ENCODE measurements around the gene MAD1L1.
A peak's percentile ranks its signal among the peaks of the same experiment; 100 is the strongest.

GRCh38 chr7:2148189-2148588 is 84.6 kb downstream of the MAD1L1 start:
- TF ChIP-seq, protein P1, sequence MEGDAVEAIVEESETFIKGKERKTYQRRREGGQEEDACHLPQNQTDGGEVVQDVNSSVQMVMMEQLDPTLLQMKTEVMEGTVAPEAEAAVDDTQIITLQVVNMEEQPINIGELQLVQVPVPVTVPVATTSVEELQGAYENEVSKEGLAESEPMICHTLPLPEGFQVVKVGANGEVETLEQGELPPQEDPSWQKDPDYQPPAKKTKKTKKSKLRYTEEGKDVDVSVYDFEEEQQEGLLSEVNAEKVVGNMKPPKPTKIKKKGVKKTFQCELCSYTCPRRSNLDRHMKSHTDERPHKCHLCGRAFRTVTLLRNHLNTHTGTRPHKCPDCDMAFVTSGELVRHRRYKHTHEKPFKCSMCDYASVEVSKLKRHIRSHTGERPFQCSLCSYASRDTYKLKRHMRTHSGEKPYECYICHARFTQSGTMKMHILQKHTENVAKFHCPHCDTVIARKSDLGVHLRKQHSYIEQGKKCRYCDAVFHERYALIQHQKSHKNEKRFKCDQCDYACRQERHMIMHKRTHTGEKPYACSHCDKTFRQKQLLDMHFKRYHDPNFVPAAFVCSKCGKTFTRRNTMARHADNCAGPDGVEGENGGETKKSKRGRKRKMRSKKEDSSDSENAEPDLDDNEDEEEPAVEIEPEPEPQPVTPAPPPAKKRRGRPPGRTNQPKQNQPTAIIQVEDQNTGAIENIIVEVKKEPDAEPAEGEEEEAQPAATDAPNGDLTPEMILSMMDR (IDR thresholded peaks at IDR 0.05; ENCODE audit: control extremely low read depth in 1 of 3, insufficient read depth in 1 of 3, low read depth in 1 of 3, low read length in 3 of 3) = peak in 2 of 3 experiments; percentile 37 to 49; a peak in 3 of 4 replicates
- no peak for TF ChIP-seq NANOG (IDR thresholded peaks at IDR 0.05; ENCODE audit: insufficient read depth, low read depth, low read length, poor library complexity, severe bottlenecking)
- no peak for TF ChIP-seq GABPA (IDR thresholded peaks at IDR 0.05; ENCODE audit: borderline replicate concordance, insufficient read depth, low read length)
- no peak for TF ChIP-seq SAP30 (IDR thresholded peaks at IDR 0.05; ENCODE audit: insufficient read depth, insufficient replicate concordance, low read length)
- no peak for TF ChIP-seq CREB1 (IDR thresholded peaks at IDR 0.05)
- no peak for TF ChIP-seq BRCA1 (IDR thresholded peaks at IDR 0.05; ENCODE audit: low read depth, low read length)
- no peak for TF ChIP-seq POLR2A (IDR thresholded peaks at IDR 0.05; ENCODE audit: control extremely low read depth in 1 of 2, low read depth in 2 of 2, low read length in 2 of 2)
